ENCODE results near the gene LRIT1.
"Not testable (repeated sequence)": the region's sequence is repeated elsewhere in the genome, so short reads cannot be mapped to it uniquely, and the experiment has no call there.

The LRIT1 gene, protein sequence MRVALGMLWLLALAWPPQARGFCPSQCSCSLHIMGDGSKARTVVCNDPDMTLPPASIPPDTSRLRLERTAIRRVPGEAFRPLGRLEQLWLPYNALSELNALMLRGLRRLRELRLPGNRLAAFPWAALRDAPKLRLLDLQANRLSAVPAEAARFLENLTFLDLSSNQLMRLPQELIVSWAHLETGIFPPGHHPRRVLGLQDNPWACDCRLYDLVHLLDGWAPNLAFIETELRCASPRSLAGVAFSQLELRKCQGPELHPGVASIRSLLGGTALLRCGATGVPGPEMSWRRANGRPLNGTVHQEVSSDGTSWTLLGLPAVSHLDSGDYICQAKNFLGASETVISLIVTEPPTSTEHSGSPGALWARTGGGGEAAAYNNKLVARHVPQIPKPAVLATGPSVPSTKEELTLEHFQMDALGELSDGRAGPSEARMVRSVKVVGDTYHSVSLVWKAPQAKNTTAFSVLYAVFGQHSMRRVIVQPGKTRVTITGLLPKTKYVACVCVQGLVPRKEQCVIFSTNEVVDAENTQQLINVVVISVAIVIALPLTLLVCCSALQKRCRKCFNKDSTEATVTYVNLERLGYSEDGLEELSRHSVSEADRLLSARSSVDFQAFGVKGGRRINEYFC

DNA sequence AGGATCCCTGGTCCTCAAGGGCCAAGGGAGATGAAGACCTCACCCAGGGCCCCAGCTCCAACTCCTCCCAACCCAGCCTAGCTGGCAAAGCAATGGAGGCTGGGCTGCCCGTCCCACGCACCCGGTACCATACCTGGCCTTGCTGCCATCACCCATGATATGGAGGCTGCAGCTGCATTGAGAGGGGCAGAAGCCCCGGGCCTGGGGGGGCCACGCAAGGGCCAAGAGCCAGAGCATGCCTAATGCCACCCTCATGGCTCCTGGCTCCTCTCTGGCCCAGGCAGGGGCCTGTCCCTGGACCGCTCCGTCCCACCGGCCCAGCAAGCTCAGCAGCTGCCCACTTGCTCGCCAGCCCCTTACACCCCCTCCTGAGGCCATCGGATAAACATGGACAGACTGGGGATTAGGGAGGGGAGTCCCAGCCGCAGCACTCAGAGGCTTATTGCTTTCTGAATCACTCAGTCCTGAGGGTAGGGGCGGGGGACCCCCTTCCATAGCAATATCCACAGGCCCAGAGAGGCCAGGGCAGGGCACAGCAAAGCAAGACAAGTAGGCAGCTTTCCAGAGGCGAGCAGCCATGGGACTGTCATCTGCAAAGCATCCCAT, at the start of gene LRIT1:
Gene LRIT1, minus strand, starts transcription at position 362 of the 606 bp plus-strand sequence. Its CDS starts 107 bp downstream, at position 255.
- no peak for FAIRE-seq

DNA sequence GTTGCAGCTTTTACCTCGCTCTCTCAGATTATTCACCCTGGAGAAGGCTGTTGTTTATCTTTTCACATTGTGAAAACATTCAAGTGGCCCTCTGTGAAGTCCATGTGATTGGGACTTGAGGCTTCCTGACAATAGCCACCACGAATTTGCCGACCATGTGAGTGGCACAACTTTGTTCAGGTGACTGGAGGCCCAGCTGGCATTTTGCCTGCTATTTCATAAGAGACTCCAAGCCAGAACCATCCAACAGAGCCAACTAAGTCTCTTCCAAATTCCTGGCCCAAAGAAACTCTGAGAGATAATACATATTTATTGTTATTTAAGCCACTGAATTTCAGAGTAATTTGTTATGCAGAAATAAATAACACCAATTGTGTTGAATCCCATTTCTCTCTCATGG, 48.9 kb upstream of the LRIT1 start:
- no peak for FAIRE-seq

DNA sequence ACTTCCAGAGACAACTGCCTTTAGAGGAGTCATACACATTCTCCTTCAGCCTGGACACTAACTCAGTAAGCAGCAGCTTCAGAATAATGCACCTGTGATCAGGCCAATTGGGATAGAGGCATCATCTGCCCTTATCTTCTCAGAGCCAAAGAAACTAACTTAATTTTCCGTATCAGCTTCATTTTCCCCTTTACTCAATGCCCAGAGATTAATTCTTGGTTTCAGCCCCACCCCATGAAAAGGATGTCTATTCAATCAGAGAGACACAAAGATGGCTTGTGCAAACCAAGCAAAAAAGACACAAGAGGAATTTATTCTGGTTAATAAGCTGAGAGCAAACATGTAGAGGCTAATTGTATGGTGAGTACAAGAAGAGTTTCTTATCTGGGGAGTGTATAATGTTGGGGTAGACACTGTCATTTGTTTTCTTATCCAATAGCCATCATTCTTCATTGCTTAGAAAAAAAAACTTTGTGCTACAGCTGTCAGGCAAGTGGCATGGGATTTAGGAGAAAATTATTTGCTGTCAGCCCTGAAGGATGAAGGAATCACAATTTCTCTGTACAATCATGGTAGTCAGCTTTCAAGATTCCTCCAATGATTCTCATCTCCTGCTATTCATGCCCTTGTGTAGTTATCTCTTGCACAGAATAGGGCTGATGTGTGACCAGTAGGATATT, 48.3 kb upstream of the LRIT1 start:
- no peak for FAIRE-seq

DNA sequence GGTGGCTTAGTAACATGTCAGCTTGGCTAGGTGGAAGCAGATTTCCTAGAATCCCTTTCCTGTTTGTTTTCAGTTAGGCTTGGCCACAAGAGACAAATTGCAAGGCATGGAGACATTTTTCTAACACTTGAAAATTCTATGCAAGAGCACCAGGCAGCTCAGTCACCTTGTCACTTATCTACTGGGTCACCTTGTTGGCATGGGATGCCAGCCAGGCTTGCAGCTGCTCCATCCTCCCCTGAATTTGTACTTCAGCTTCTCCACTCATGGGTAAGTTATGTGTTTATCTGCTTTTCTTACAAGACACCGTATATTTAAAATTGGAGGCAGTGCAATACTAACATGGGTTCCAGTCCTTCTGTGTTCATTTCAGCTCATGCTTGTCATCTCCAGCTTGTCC, 46.8 kb upstream of the LRIT1 start:
- no peak for FAIRE-seq

DNA sequence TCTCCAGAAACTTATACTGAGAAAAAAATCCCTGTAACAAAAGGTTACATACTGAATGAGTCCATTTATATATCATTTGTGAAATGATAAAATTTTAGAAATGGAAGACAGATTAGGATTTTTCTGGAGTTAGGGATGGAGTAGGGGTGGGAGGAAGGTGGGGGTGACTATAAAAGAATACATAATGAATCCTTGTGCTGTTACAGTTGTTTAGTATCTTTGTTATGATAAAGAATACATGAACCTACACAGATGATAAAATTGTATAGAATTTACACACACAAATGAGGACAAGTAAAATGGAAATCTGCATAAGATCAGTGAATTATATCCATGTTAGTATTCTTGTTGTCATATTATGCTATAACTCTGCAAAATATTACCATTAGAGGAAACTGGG, 45.3 kb upstream of the LRIT1 start:
- FAIRE-seq, result no peak

DNA sequence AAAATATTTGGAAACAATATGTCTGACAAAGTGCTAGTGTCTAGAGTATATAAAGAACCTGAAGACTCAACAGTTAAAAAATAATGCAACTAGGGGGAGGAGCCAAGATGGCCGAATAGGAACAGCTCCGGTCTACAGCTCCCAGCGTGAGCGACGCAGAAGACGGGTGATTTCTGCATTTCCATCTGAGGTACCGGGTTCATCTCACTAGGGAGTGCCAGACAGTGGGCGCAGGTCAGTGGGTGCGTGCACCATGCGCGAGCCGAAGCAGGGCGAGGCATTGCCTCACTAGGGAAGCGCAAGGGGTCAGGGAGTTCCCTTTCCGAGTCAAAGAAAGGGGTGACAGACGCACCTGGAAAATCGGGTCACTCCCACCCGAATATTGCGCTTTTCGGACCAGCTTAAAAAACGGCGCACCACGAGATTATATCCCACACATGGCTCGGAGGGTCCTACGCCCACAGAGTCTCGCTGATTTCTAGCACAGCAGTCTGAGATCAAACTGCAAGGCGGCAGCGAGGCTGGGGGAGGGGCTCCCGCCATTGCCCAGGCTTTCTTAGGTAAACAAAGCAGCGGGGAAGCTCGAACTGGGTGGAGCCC, 38.6 kb upstream of the LRIT1 start:
- not testable (repeated sequence) for FAIRE-seq

DNA sequence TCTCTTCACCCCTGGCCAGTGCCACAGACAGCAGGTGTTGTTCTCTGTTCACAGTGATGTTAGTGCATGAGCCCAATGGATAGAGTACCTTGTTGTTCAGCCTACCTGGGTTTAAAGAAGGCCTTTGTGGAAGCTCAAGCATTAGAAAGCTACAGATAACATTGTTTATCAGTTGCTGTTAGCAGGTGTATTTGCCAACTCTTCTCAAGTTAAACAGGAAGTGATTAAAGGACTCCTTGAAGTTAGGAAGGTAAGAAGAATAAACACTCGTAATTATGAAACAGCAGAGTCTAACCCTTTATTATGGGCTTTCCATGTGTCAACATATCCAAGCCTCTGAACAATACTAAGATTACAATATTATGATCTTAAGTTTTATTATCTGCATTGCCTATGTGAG, 29.4 kb upstream of the LRIT1 start:
- no peak for FAIRE-seq

DNA sequence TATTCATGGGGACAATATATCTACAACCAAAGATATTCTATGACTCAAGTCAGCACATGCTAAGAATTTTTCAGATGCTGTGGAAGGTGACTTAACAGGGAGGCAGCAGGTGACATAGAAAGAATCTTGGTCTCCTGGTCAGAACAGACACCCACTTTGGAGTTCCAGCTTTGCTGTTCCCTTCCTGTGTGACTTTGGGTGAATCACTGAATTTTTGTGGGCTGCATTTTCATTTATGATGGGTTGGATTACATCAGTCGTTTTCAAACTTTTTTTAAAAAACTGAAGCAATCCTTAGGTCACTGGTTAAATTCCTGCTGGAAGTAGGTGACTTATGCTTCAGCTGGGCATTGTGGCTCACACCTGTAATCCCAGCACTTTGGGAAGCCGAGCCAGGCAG, 28.4 kb upstream of the LRIT1 start:
- no peak for FAIRE-seq

DNA sequence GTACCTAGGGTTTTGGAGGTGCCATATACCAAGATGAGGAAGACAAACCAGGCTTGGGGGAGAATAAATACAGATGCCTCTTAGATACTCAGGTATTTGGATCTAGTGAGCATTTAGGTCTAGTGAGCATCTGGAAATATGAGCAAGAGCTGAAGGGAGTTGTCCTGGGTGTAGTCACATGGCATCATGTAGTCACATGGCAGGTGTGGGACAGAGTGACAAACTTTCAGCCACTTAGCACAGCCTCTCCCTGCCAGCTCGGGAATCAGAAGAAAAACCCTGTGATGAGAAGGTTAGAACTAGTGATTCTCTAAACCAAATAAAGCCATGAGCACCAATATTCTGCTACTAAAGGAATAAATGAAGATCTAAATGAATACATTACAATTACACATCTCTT, 27.8 kb upstream of the LRIT1 start:
- FAIRE-seq, result no peak

DNA sequence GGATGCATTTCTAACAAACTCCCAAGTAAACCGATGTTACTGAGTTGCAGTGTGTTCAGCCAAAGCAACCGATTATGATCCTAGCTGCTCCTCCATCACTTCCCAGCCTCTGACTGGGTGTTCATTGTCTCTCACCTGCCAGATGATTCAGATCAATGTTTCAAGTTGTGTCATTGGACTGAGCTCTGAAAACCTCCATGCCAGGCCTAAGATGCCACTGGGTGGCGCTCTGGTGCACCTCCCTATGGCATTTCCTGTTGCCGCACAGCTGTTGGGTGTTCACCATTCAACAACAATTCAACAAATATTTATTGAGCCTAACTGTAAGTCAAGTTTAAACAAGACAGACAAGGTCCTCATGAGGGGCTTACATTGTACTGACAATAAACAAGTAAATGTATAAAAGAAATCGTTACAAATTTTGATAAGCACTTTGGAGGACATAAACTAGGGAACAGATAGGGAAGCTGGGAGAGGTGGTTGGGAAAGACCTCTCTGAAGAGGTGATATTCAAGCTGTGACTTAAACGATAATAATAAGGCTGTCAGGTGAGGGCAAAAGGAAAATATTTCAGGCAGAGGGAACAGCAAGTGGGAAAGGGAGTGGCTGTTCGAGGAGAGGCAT, 26.3 kb upstream of the LRIT1 start:
- FAIRE-seq, result no peak

DNA sequence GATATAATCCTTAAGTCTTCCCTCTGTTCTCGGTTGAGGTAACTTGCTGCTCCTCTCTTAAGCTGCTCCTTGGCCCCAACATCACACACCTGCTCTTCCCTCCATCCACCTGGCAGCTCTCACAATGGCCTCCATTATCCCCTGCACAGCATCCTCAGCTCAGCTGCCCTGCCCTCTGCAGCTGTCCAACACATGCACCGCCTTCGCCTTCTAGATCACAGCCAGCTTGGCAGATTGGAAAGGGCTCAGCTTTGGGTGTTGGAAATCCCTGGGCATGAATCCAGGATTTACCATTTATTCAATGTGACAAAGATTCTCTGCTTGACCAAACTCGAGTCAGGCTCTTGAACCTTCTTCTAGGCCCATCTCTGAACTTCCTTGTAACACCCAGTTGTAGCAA, 24.1 kb upstream of the LRIT1 start:
- FAIRE-seq, result no peak

DNA sequence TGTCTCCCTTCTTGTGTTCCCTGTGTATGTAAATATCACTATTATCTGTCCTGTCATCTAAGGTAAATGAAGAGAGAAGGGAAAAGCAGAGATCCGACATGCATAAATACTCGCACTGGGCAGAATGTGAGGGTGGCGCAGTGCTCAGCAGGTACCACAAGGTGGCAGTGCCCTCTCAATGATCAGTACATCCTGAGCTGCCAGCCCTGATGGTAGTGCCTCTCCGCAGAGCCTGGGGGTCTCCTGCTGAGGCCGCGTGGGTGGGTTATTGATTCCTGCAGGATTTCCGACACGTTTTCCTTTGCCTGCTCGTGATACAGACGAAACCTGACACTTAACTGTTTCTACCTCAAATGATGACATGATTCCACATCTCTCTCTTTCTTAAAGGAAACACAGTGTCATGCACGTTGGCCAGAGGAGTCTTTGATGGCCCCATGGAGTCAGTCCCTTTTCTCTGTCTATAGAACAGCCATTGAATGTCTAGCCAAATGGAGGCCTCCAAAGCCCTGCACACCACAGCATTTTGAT, 23.3 kb upstream of the LRIT1 start:
- no peak for FAIRE-seq

DNA sequence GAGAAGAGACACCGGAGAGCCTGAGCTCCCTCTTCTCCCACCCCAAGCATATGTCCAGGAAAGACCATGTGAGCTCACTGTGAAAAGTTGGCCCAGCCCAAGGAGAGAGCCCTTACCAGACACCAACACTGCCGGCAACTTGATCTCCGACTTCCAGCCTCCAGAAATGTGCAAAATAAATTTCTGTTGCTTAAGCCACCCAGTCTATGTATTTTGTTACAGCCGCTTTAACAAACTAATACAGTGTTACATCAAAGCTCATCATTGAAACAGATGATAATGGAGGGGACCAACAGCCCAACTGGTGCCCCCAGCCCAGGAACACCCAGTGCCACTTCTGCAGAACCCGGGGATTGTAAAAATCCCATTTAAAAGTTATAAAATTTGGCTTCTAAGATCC, 22.4 kb upstream of the LRIT1 start:
- no peak for FAIRE-seq

DNA sequence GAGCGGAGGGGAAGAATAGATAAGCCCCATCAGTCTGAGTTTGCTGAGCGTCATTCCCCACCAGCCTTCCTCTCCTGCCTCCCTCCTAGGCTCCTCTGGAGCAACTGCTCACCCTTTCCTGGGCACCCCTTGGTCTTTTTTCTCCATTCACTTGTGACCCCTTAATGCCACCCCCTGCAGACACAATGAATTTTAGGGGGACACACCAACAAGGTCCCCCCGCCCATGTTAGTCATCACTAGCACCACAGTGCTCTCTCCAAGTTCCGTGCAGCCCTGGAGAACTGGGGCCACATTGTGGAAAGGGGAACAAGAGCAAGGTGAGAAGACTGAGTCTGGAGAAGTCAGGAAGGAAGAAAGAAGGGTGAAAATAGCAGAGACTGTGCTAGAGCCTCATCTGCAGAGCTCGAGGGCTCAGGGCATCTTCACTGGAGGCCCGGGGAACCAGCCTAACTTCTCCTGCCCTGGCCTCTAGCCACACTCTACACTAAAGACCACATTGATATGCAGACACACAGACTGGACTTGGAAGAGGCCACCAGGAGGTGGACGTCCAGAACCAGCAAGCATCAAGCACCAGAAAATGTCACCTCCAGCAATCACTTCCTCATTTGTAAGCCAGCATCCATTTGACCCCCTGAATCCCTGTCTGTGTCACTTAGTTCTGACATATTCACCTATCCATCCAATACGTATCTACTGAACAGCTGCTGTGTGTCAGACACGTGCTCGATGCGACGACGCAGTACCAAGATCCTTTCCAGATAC, 21.0 kb upstream of the LRIT1 start:
- no peak for FAIRE-seq

DNA sequence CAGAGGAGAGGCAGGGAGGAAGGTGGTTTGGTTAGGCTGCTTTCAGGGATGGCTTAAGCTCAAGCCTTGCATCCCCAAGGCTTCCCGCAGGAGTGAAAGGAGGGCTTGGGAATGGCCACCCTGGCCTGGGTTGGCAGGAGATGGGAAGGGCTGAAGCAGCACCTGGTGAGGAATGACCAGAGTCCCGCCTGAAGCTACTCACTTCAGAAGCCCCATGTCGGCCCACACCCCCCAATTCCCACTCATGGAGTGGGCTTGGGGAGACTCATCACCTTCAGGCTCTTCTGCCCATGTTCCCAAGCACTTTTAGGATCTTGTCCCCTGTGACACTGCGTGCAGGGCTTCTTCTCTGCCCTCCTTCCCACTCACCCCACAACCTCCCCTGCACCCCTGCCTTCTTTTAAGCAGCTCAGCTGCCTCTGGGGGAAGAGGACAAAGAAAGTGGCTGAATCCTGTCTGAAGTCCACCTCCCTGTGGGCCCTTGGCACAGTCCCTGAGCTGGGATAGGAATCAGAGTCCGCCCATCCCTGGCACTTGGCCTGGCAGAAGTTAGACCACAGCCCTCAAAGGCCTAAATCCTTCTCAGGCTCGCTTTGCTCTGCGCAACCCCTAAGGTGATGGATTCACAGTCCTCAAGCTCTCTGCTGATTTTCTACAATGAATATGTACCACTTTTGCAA, 20.0 kb upstream of the LRIT1 start:
- no peak for FAIRE-seq

DNA sequence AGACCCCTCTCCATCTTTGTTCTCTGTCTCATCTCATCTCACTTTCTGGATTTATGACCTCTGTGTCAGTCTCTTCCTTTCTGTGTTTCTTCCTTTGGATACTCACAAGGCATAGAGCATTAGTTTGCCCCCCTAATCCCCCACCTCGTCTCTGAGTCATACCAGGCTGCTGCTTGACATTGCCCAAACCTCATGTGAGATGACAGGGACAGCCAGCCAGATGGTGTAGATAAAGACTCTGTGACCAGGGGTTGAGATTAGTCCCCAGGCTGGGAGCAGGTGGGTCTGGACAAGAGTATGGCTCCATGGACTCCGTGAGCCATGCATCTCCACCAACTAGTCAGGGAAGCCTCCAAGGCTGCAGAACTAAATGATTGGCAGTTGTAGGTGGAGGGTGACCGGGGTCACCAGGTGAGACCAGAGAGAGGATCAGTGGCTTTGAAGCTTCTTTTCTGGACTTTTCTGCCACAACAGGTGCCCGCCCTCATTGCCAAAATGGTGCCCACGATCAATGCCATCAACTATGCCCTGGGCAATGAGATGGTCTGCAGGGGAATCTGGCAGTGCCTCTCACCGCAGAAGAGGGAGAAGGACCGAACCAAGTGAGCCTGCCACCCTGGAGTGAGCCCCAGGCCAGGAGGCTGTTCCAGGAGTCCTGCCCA, 16.8 kb upstream of the LRIT1 start:
- no peak for FAIRE-seq

DNA sequence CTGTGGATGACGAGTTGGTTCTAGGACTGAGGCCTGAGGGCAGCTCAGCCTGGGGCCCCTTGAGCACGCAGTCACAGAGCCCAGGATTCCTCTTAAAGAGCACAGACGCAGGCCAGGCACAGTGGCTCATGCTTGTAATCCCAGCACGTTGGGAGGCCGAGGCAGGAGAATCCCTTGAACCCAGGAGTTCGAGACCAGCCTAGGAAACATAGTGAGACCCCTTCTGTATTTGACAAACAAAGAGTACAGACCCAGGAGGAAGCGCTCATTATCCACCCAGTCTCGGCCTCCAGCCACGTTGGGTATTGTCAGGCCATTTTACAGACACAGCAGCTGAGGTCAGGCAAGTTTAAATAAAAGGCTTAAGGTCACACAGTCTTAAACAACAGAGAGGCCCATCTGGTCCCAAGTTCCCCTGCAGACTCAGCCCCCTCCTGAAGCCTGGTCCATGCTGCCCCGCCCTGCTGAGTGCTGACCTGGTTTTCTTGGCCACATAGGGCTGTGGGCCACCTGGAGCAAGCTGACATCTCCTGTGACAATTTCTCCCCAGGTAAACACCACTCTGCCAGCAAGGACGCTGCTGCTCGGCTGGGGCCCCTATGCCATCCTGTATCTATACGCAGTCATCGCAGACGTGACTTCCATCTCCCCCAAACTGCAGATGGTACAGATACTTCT, 16.1 kb upstream of the LRIT1 start:
- FAIRE-seq, result no peak

DNA sequence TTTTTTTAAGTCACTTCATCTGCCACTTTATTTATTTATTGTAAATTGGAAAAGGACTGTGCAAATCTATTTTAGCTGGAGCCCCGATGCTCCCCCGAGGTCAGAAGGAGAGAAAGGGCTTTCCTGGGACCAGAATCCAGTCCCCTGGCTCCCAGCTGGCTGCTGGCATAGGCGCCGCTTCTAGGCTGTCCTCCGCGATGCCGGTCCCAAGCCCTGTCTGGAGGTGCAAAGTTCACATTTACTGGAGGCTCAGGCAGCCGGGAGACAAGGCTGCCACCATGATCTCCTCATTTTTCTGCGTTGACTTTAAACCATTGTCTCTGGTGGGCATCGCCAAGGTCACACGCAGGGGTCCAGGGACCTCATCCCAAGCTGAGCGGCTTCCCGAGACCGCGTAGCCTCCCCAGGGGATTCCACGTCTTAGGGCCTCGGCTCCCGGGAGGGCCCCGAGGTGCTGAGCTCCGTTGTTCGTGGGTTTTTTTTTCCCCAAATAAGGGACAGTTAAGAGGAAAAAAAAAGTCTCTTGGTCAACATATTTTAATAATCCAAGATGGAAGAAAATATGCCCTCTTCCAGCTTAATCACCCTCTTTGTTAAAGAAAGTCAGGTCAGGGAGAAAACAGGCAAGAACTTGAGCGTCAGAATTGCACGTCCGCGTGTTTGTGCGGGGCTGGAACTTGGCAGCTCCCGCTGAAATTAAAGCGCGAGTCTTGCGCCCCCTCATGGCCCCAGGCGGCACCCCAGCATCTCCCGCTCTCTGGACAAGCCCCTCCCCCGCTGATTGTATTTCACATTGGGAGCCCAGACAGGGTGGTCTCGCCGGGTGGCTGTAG, 15.4 kb upstream of the LRIT1 start:
- FAIRE-seq, result no peak

All from TTC549 (cell line).